ENCODE measurements around the gene ARHGEF6.

DNA sequence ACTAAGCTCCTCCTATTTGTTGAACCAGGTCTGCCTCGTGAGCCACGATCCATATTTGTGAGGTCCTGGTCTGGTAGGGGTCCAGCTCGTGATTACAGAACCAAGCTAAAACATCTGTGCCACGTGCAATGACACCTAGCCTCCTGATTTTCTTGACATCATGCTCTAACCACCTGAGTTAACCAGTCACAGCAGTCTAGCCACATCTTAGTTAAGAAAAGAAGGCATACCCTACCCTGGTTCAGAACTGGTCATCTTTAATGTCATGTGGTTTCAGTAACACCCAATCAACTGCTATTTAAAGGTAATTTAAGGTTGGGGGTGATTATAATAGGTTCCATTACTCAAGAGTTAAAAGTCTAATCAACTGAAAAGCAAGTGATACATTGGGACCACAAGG lies 28.4 kb downstream of the ARHGEF6 start:
- TF ChIP-seq CTCF (IDR thresholded peaks at IDR 0.05) (no peak), POLR2A (IDR thresholded peaks at IDR 0.05) (no peak)

All from Peyer's patch (tissue), 4 donors.